Left ventricle myocardium inferior (tissue), 1 donor: Measurements from ENCODE around the gene PPP1R12B. TPM values are rescaled to one million over a fixed set of nuclear protein-coding genes. Genes with fewer than 3 reads are reported as not detected.
"Not testable (repeated sequence)": the region's sequence is repeated elsewhere in the genome, so short reads cannot be mapped to it uniquely, and the experiment has no call there.

ENCODE experiments used
- DNase-seq: peaks from one replicate; pipeline ENCODE4 v3.0.0-alpha.2; 2020
- H3K27ac ChIP-seq: fragments of 200-600 bp; replicated peaks from 2 replicates; pipeline ENCODE4 v1.8.0; 2021
- H3K27me3 ChIP-seq: fragments of 200-600 bp; 2 replicates; pipeline ENCODE4 v1.8.0; 2021; ENCODE audit warnings: low read depth
- H3K36me3 ChIP-seq: fragments of 200-600 bp; 2 replicates; pipeline ENCODE4 v1.8.0; 2021
- H3K4me1 ChIP-seq: fragments of 200-600 bp; 2 replicates; pipeline ENCODE4 v1.8.0; 2021
- H3K4me3 ChIP-seq: fragments of 200-600 bp; 2 replicates; pipeline ENCODE4 v1.8.0; 2021; ENCODE audit warnings: mild to moderate bottlenecking, moderate library complexity
- H3K9me3 ChIP-seq: fragments of 200-600 bp; replicated peaks from 2 replicates; pipeline ENCODE4 v1.8.0; 2021
- intact Hi-C: fragments of 100-400 bp; cut with micrococcal nuclease; formaldehyde crosslinking; loops from one replicate; pipeline ENCODE4 v1.11.0; 2022
- total RNA-seq: library from RNA; stranded (reverse); fragmentation: NEBNext Ultra II Directional; extraction: Animal tissue kit (Norgen Biotek cat#: 25700); gene quantifications from one replicate; pipeline ENCODE4 v1.2.1, GENCODE V29; 2021
- TF ChIP-seq, protein P1 (sequence below): fragments of 200-600 bp; IDR thresholded peaks from 2 replicates; pipeline ENCODE4 v1.8.0; 2021; ENCODE audit warnings: antibody characterized with exemption, mild to moderate bottlenecking, borderline replicate concordance
- donor health status: DM: no; HTN: yes; CAD: no; lungs with severe emphysema.

Gene PPP1R12B
- total RNA-seq, 1 donor from 2014 or later, result 706 TPM

- Histone ChIP-seq H3K4me1 (peaks cover 57% of the 10 kb centered on the region), H3K9me3 (no peaks in the 10 kb centered on the region), H3K27me3 (no peaks in the 10 kb centered on the region), H3K36me3 (peaks cover 3% of the 10 kb centered on the region), H3K4me3 (no peak overlapping the region), H3K27ac (no peak overlapping the region)
- intact Hi-C loops, result no loop called here
- DNase-seq, result no peak
- TF ChIP-seq, protein P1, sequence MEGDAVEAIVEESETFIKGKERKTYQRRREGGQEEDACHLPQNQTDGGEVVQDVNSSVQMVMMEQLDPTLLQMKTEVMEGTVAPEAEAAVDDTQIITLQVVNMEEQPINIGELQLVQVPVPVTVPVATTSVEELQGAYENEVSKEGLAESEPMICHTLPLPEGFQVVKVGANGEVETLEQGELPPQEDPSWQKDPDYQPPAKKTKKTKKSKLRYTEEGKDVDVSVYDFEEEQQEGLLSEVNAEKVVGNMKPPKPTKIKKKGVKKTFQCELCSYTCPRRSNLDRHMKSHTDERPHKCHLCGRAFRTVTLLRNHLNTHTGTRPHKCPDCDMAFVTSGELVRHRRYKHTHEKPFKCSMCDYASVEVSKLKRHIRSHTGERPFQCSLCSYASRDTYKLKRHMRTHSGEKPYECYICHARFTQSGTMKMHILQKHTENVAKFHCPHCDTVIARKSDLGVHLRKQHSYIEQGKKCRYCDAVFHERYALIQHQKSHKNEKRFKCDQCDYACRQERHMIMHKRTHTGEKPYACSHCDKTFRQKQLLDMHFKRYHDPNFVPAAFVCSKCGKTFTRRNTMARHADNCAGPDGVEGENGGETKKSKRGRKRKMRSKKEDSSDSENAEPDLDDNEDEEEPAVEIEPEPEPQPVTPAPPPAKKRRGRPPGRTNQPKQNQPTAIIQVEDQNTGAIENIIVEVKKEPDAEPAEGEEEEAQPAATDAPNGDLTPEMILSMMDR, result no peak
Measured at GRCh38 chr1:202376247-202376646, 27.7 kb downstream of the PPP1R12B start.

DNA sequence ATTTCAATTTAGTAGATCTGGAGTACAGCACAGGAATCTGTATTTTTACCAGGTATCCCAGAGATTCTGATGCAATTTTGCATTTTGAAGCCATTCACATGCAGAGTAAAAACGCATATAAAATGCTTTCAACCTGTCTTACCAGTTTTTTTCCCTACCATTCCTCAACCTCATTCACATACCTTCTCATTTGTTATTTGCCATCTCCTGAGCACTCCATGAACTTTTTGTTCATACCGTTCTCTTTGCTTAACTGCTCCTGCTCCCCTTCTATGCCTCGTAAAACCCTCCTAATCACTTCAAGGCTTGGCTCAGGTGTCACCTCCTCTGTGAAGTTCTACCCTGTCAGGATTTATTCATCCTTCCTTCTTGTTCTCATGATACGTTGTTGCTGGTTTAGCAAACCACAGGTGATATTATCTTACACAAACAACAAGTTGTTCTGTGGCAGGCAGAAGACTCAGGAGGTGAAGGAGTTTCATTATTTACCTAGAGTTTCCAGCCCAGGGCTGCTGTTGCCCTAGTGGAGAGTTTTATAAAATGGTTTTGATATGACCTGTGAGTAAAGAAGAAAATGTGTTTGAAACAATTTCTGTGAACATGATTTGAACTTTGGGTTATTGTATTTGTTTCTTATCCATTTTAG is 31.5 kb downstream of the PPP1R12B start:
- H3K4me1 ChIP-seq, result peaks cover 50% of the 10 kb centered on the region
- H3K27me3 ChIP-seq, H3K36me3 ChIP-seq, DNase-seq, H3K4me3 ChIP-seq, H3K9me3 ChIP-seq, H3K27ac ChIP-seq, intact Hi-C loops: not testable (repeated sequence)

GRCh38 chr1:202380535-202380934 is 32.0 kb downstream of the PPP1R12B start:
- H3K36me3 ChIP-seq, H3K27ac ChIP-seq, H3K4me3 ChIP-seq, DNase-seq, H3K27me3 ChIP-seq, intact Hi-C loops, H3K9me3 ChIP-seq: not testable (repeated sequence)
- peaks cover 50% of the 10 kb centered on the region for H3K4me1 ChIP-seq

GRCh38 chr1:202381867-202382266 is 33.4 kb downstream of the PPP1R12B start:
- DNase-seq, H3K9me3 ChIP-seq, intact Hi-C loops, H3K4me3 ChIP-seq, H3K36me3 ChIP-seq, H3K27ac ChIP-seq, H3K27me3 ChIP-seq: not testable (repeated sequence)
- peaks cover 39% of the 10 kb centered on the region for H3K4me1 ChIP-seq

- H3K4me3 ChIP-seq, H3K27ac ChIP-seq, DNase-seq, intact Hi-C loops, H3K9me3 ChIP-seq, H3K36me3 ChIP-seq, H3K27me3 ChIP-seq: not testable (repeated sequence)
- peaks cover 50% of the 10 kb centered on the region for H3K4me1 ChIP-seq
Measured at GRCh38 chr1:202395831-202396230, 47.3 kb downstream of the PPP1R12B start.

GRCh38 chr1:202397256-202397655 is 48.8 kb downstream of the PPP1R12B start:
- no peaks in the 10 kb centered on the region for H3K36me3 ChIP-seq
- intact Hi-C loops, result no loop called here
- DNase-seq, result no peak
- H3K4me1 ChIP-seq, result peaks cover 61% of the 10 kb centered on the region
- TF ChIP-seq, protein P1, result no peak
- no peaks in the 10 kb centered on the region for H3K9me3 ChIP-seq
- no peaks in the 10 kb centered on the region for H3K27me3 ChIP-seq
- peak overlapping the region; percentile 36 for H3K27ac ChIP-seq
- H3K4me3 ChIP-seq, result no peak overlapping the region

DNA sequence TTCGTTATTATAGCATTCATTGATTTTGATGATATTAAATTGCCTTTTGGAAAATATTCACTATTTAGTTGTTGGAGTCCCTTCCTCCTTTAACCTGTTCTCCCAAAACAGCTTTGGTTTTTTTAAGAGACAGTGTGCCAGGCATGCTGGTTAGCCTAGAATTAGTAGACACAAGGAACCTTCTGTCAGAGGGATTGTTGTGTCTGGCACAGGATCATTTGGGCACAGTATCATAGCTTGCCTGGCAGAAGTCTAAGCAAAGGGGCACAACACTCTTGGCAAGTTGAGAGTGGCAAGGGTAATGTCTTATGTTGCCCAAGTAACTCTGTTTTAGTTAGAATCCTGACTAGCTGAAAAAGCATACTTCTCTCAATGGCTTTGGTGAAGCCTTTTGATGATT is 49.9 kb downstream of the PPP1R12B start:
- intact Hi-C loops, H3K4me3 ChIP-seq, DNase-seq, H3K9me3 ChIP-seq, H3K27me3 ChIP-seq, H3K36me3 ChIP-seq: not testable (repeated sequence)
- peaks cover 72% of the 10 kb centered on the region for H3K4me1 ChIP-seq
- peak overlapping the region; percentile 57 for H3K27ac ChIP-seq

DNA sequence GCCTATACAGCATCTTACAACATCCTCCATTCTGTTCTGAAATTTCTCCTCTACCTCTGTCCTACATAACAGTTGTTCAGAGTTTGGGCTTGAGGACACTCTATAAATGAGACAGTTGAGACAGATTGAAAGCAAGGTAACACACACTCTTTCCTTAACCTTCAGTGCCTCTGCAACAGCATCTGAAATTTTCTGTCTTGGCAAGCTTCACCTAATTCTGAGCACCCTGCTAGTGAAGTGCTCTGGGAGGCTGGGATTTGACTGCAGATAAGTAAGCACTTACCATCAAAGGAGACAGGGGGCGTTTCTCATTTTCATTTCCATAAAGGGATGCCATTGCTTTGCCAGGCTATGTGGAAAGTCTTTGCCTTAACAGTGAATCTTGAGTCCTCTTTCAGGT is 53.3 kb downstream of the PPP1R12B start:
- H3K4me1 ChIP-seq, result peaks cover 88% of the 10 kb centered on the region

GRCh38 chr1:202403381-202403780 is 54.9 kb downstream of the PPP1R12B start:
- H3K27me3 ChIP-seq, intact Hi-C loops, DNase-seq, H3K36me3 ChIP-seq, H3K9me3 ChIP-seq, H3K4me3 ChIP-seq: not testable (repeated sequence)
- H3K4me1 ChIP-seq, result peaks cover 83% of the 10 kb centered on the region
- peak overlapping the region; percentile 89 for H3K27ac ChIP-seq

More for the DNA sequence above, 53.3 kb downstream of the PPP1R12B start:
- intact Hi-C loops, H3K27me3 ChIP-seq, DNase-seq, H3K9me3 ChIP-seq, H3K36me3 ChIP-seq: not testable (repeated sequence)
- H3K27ac ChIP-seq, result peak overlapping the region; percentile 89
- H3K4me3 ChIP-seq, result peak overlapping the region; percentile 15
